Neural cell (in vitro differentiated cells): ENCODE results near the gene MPC1L.

Experiments used
- EZH2 ChIP-seq: fragments of 200-600, 300-800 bp; shearing (Covaris generic), sonication (generic); IDR thresholded peaks from 2 replicates; pipeline ENCODE4 v1.6.1; 2014; ENCODE audit warnings: antibody characterized with exemption, low read length, borderline replicate concordance, mild to moderate bottlenecking; ENCODE audit not compliant: insufficient read depth, poor library complexity, severe bottlenecking
- POLR2AphosphoS5 ChIP-seq: IDR thresholded peaks from 2 replicates; pipeline ENCODE4 v1.6.1; 2012
- TAF1 ChIP-seq: IDR thresholded peaks from 2 replicates; pipeline ENCODE4 v1.6.1; 2012; ENCODE audit warnings: low read depth
- TF ChIP-seq, protein P1 (sequence below): fragments of 450-650 bp; IDR thresholded peaks from 2 replicates; pipeline ENCODE4 v1.5.1; 2014; ENCODE audit warnings: antibody characterized with exemption, mild to moderate bottlenecking, moderate library complexity; ENCODE audit not compliant: poor library complexity, severe bottlenecking

DNA sequence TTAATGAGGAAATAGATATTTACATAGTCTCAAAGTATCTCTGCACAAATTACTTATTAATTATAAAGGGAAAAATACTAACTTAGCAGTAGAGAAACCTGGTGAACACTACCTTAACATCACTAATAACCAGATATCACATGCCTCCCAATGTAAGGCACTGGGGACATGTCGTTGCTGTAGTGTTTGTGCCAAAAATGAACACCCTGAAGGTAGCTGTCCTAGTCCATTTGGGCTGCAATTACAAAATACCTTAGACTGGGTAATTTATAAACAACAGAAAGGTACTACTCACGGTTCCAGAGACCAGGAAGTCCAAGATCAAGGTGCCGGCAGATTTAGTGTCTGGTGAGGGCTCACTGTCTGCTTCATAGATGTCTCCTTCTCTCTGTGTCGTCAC lies 10.7 kb upstream of the MPC1L start:
- TF ChIP-seq, protein P1, sequence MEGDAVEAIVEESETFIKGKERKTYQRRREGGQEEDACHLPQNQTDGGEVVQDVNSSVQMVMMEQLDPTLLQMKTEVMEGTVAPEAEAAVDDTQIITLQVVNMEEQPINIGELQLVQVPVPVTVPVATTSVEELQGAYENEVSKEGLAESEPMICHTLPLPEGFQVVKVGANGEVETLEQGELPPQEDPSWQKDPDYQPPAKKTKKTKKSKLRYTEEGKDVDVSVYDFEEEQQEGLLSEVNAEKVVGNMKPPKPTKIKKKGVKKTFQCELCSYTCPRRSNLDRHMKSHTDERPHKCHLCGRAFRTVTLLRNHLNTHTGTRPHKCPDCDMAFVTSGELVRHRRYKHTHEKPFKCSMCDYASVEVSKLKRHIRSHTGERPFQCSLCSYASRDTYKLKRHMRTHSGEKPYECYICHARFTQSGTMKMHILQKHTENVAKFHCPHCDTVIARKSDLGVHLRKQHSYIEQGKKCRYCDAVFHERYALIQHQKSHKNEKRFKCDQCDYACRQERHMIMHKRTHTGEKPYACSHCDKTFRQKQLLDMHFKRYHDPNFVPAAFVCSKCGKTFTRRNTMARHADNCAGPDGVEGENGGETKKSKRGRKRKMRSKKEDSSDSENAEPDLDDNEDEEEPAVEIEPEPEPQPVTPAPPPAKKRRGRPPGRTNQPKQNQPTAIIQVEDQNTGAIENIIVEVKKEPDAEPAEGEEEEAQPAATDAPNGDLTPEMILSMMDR: no peak
- TF ChIP-seq TAF1 (no peak), EZH2 (no peak), POLR2AphosphoS5 (no peak)
